GM18517 (cell line): ENCODE results near the gene WASHC2C.
"Not testable (repeated sequence)": the region's sequence is repeated elsewhere in the genome, so short reads cannot be mapped to it uniquely, and the experiment has no call there.

Source experiments
- ATAC-seq: cut with Tn5 transposase; IDR thresholded peaks from one replicate; pipeline ENCODE4 v1.9.1; 2021; ENCODE audit warnings: mild to moderate bottlenecking, moderate library complexity; ENCODE audit not compliant: unreplicated experiment

Gene WASHC2C

DNA sequence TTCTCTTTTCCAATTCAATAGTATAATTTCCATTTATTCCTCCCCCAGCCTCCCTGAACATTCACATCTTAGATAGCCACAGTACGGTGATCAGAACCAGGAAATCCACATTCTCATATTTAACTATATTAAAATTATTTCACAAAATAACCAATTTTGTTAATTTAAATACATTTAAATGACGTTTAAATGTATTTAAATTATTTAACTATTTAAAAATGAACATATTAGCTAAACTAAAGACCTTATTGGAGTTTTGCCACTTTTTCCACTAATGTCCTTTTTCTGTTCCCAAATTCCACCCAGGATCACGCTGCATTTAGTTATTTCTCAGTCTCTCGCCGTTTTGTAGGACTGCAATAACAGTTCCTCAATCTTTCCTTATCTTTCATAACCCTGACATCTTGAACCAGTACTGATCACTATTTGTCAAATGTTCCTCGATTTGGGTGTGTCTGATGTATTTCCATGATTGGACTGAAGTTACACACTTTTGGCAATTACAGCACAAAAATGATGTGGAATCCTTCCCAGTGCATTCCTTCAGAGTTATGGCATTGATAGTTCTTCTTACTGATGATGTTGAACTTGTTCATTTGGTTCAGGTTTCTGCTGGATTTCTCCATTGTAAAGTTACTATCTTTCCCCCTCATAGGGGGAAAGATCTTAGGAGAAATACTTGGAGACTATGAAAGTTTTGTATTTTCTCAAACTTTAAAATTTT is 93.2 kb downstream of the WASHC2C start:
- ATAC-seq = not testable (repeated sequence)

DNA sequence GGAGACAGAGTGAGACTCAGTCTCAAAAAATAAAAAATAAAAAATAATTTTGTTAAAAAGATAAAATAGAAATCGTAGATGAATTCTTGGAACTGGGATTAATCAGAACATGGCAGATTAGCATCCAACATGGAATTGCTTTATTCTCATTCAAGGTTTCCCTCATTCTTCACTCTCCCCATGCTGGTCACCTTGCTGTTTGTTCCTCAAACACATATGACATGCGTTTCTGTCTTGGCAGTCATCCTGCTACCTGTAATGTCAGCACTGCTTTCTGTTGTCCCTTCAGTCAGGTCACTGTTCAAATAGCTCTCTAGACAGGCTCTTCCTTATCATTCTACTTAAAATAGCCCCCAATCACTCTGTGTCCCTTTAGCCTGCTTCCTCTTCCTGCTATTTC is 95.9 kb downstream of the WASHC2C start:
- ATAC-seq = not testable (repeated sequence)
